Mononuclear cell (primary cell): ENCODE measurements around the gene PITPNC1. TPM values are rescaled to one million over a fixed set of nuclear protein-coding genes. Genes with fewer than 3 reads are reported as not detected.
"Not testable (repeated sequence)": the region's sequence is repeated elsewhere in the genome, so short reads cannot be mapped to it uniquely, and the experiment has no call there.

ENCODE experiments used
- H3K27me3 ChIP-seq: 2 replicates; pipeline ENCODE4 v1.6.0; 2011; ENCODE audit warnings: low read length, control low read depth; ENCODE audit not compliant: insufficient read depth
- H3K4me1 ChIP-seq: 2 replicates; pipeline ENCODE4 v1.5.1; 2011; ENCODE audit warnings: mild to moderate bottlenecking, low read length, control low read depth; ENCODE audit not compliant: insufficient read depth
- H3K4me3 ChIP-seq: 2 replicates; pipeline ENCODE4 v1.5.1; 2011; ENCODE audit warnings: mild to moderate bottlenecking, low read length, moderate library complexity
- H3K9me3 ChIP-seq: 2 replicates; pipeline ENCODE4 v1.5.1; 2011; ENCODE audit warnings: low read depth, mild to moderate bottlenecking, control low read depth, low read length
- total RNA-seq: library from RNA; depleted of rRNA; stranded (reverse); fragments of >200 nt; gene quantifications from one replicate; pipeline ENCODE4 v1.2.3, GENCODE V29; 2012

The PITPNC1 gene
- 52.8 TPM for total RNA-seq

DNA sequence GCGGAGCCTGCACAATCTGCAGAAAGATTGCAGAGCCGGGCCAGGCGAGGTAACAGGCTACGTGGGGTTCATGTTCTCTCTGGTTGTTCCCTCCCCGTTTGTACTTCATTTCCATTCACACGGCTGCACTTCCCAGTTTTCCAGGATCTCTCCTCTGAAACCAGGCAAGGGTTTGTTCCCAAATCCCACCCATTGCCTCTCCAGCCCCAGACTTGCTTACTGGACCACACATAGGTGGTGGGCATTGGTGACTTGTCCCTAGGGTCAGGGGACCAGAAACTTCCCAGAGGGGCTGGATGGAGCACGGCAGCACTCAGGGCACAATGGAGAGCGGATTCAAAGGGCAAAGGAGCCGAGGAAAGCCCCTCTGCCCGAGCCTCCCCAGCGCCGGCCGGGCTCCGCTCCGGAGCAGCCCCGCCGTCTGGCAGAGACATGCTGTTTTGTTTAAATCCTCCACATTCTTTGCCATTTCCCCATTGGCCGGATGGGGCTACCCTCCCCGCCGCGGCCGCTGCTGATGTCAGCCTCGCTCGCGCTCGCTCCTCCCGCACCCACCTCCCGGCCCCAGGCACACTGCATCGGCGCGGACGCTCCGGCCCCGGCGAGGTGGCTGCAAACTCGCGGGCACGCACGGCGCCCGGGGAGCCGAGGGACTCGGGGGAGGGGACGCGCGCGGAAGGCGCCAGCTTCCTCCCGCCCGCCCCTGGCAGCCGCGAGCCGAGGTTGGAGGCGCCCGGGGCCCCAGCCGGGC is at the start of gene PITPNC1:
TSS of gene PITPNC1 (plus strand) at position 545 of the 751 bp plus-strand sequence.
- Histone ChIP-seq H3K27me3 (no peaks in the 10 kb centered on the region), H3K4me3 (peak within 1 kb of the TSS; percentile 94), H3K9me3 (no peaks in the 10 kb centered on the region), H3K4me1 (peaks cover 43% of the 10 kb centered on the region)

DNA sequence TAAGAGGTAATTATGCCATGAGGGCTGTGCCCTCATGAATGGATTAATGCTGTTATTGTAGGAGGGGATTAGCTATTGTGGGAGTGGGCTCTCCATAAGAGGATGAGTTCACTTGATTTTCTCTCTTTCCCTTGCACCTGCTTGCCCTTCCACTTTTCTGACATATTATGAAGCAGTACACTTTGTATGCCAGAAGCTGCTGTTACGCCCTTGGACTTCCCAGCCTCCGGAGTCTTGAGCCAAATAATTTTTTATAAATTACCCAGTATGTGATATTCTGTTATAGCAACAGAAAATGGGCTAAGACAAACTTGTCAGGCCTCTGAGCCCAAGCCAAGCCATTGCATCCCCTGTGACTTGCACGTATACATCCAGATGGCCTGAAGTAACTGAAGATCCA is 49.1 kb upstream of the PITPNC1 start:
- H3K9me3 ChIP-seq, result no peaks in the 10 kb centered on the region
- no peaks in the 10 kb centered on the region for H3K27me3 ChIP-seq
- no peaks in the 10 kb centered on the region for H3K4me1 ChIP-seq
- H3K4me3 ChIP-seq, result no peak overlapping the region

DNA sequence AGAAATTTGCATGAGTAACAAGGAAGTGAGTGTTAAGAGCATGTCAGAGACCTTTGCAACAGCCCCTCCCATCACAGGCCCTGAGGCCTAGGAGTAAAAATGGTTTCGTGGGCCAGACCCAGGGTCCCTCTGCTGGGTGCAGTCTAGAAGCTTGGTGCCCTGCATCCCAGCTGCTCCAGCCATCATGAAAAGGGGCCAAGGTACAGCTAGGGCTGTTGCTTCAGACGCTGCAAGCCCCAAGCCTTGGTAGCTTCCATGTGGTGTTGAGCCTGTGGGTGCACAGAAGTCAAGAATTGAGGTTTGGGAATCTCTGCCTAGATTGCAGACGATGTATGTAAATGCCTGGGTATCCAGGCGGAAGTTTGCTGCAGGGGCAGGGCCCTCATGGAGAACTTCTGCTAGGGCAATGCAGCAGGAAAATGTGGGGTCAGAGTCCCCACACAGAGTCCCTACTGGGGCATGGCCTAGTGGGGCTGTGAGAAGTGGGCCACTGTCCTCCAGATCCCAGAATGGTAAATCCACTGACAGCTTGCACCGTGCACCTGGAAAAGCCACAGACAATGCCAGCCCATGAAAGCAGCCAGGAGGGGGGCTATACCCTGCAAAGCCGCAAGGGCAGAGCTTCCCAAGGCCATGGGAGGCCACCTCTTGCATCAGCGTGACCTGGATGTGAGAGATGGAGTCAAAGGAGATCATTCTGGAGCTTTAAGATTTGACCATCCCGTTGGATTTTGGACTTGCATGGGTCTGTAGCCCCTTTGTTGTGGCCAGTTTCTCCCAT is 45.5 kb upstream of the PITPNC1 start:
- H3K9me3 ChIP-seq, H3K4me1 ChIP-seq, H3K27me3 ChIP-seq, H3K4me3 ChIP-seq: not testable (repeated sequence)

DNA sequence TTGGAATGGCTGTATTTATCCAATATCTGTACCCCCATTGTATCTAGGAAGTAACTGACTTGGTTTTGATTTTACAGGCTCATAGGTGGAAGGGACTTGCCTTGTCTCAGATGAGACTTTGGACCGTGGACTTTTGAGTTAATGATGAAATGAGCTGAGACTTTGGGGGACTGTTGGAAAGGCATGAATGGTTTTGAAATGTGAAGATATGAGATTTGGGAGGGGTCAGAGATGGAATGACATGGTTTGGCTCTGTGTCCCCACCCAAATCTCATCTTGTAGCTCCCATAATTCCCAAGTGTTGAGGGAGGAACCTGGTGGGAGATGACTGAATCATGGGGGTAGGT is 44.9 kb upstream of the PITPNC1 start:
- H3K4me1 ChIP-seq, H3K4me3 ChIP-seq, H3K9me3 ChIP-seq, H3K27me3 ChIP-seq: not testable (repeated sequence)

DNA sequence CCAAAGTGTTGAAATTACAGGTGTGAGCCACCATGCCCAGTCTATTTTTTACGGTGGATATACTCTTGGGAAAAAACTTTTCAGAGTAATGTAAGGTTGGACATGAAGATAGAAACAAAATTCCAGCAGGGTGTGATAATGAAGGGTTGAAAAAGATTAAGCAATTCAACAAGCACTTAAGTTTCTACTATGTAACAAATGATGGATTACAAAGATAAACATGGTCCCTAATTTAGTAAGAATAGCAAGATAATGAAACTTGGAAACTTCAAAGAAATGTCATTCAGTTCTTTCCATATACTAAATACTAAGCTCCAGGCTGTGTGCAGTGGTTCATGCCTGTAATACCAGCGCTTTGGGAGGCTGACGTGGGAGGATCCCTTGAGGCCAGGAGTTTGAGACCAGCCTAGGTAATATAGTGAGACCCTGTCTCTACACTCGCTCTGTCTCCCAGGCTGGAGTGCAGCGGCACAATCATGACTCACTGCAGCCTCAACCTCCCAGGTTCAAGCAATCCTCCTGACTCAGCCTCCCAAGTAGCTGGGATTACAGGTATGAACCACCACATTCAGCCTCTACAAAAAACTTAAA is 41.7 kb upstream of the PITPNC1 start:
- no peaks in the 10 kb centered on the region for H3K4me1 ChIP-seq
- H3K9me3 ChIP-seq, result no peaks in the 10 kb centered on the region
- no peaks in the 10 kb centered on the region for H3K27me3 ChIP-seq
- H3K4me3 ChIP-seq, result no peak overlapping the region

DNA sequence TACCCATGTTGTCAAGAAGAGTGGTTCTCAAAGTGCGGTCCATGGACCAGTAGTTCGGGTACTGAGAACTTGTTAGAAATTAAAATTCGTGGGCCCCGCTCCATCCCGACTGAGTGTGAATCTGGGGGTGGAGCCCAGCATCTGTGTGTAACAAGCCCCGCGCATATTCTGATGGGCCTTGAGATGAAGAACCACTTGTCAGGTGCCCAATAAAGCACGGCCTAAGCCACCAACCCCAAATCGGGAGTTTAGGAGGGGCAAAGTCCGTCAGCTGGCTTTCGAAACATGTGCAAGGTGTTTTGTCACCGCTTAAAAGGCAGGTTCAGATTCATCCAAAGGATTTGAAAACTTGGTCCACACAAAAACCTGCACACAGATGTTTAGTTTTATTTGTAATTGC is 40.2 kb upstream of the PITPNC1 start:
- Histone ChIP-seq H3K4me1 (no peaks in the 10 kb centered on the region), H3K4me3 (no peak overlapping the region), H3K27me3 (no peaks in the 10 kb centered on the region), H3K9me3 (no peaks in the 10 kb centered on the region)

DNA sequence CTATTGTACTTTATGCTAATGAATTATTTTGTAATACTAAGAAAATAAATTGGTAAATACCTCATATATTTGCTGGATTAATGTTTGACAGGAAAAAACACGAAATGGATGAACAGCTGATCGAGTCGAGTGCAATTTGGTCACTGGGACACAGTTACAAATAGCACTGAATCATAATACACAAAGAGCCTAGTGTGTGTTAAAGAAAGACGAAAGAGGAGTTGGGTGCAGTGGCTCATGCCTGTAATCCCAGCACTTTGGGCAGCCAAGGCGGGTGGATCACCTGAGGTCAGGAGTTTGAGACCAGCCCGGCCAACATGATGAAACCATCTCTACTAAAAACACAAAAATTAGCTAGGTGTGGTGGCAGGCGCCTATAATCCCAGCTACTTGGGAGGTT is 38.7 kb upstream of the PITPNC1 start:
- H3K4me1 ChIP-seq, H3K9me3 ChIP-seq, H3K27me3 ChIP-seq, H3K4me3 ChIP-seq: not testable (repeated sequence)

DNA sequence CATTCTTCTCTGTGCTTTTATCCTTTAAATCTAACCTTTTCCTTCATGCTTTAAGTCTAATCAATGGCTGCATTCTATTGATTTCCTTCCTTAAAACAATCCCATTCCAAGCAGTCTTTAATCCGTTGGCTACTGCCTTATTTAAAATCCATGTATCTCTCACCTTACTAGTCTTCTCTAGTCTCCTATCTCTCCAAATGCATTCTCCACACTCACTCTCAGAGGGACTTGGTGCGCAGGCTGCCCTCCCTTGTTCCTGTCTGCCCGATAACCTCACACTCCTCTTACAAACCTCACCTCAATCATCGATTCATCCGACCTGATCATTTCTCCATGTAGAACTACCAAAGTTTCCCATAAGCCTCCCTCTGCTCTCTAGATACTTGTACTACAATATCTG is 33.8 kb upstream of the PITPNC1 start:
- H3K9me3 ChIP-seq, result no peaks in the 10 kb centered on the region

DNA sequence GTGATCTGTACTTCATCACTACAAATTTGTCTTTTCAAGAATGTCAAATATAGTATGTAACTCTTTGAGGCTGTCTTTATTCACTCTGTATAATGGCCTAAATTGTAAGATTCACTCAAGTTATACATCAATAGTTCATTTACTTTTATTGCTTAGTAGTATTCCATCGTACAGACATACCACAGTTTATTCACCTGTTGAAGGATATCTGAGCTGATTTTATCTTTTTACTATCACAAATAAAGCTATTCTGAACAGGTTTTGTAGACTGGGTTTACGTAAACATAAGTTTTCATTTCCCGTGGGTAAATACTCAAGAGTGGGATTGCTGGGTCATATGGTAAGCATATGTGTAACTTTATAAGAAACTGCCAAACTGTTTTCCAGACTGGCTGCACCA is 29.3 kb upstream of the PITPNC1 start:
- H3K9me3 ChIP-seq, result no peaks in the 10 kb centered on the region
- H3K4me1 ChIP-seq, result peaks cover 11% of the 10 kb centered on the region
- H3K27me3 ChIP-seq, result no peaks in the 10 kb centered on the region
- H3K4me3 ChIP-seq, result no peak overlapping the region

More for the DNA sequence above, 33.8 kb upstream of the PITPNC1 start:
- Histone ChIP-seq H3K4me1 (no peaks in the 10 kb centered on the region), H3K4me3 (no peak overlapping the region), H3K27me3 (no peaks in the 10 kb centered on the region)

DNA sequence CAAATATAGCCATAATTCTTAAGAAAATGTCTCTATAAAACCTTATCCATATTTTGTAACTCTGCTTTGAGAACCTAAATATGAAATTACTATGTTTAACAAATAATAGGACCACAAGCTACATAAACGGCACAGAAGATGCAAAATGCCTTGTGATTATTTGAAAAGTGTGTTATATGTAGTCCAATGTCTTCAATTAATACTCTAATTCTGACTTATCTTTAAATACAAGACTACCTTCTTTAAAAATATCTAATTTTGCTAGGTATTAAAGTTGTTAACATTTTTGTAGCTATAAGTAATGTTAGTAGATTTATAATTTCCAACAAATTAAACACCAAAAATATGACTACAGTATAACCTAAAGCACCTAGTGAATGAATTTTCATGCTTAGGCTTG is 27.7 kb upstream of the PITPNC1 start:
- peaks cover 25% of the 10 kb centered on the region for H3K4me1 ChIP-seq

DNA sequence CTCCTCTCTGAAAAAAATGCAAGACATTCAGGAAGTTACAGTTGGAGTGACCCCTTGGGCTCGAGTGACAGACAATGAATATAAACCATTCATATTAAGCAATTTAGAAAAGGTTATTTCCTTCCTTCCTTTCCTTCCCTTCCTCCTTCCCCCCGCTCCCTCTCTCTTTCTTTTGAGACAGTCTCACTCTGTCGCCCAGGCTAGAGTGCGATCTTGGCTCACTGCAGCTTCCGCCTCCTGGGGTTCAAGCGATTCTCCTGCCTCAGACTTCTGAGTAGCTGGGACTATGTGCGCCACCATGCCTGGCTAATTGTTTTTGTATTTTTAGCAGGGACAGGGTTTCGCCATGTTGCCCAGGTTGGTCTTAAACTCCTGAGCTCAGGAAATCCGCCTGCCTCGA is 23.9 kb upstream of the PITPNC1 start:
- Histone ChIP-seq H3K4me1 (peaks cover 43% of the 10 kb centered on the region), H3K4me3 (no peak overlapping the region)

More for the DNA sequence above, 27.7 kb upstream of the PITPNC1 start:
- no peak overlapping the region for H3K4me3 ChIP-seq
- no peaks in the 10 kb centered on the region for H3K27me3 ChIP-seq
- no peaks in the 10 kb centered on the region for H3K9me3 ChIP-seq

DNA sequence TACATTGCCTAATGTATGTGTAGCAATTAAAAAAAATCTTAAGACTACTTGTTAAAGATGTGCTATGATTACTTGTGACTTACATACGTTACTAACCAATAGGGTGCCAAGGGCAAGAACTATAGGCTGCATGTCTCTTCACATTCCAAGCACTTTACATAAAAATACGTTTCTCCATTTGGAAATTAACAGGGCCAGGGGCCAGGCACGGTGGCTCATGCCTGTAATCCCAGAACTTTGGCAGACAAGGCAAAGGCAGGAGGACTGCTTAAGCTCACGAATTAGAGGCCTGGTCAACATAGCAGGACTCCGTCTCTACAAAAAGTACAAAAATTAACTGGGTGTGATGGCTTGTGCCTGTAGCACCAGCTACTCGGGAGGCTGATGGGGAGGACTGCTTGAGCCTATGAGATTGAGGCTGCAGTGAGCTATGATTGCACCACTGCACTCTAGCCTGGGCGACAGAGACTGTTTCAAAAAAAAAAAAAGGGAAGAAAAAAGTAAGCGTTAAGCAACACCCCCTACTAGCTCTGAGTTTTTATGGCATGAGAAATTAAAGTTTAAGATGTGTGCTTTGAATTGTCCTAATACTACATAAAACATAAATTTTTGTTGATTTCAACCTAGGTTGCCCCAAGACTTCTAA is 23.0 kb upstream of the PITPNC1 start:
- Histone ChIP-seq H3K9me3 (no peaks in the 10 kb centered on the region), H3K4me1 (peaks cover 50% of the 10 kb centered on the region), H3K27me3 (no peaks in the 10 kb centered on the region), H3K4me3 (no peak overlapping the region)

More for the DNA sequence above, 23.9 kb upstream of the PITPNC1 start:
- Histone ChIP-seq H3K27me3 (no peaks in the 10 kb centered on the region), H3K9me3 (no peaks in the 10 kb centered on the region)

DNA sequence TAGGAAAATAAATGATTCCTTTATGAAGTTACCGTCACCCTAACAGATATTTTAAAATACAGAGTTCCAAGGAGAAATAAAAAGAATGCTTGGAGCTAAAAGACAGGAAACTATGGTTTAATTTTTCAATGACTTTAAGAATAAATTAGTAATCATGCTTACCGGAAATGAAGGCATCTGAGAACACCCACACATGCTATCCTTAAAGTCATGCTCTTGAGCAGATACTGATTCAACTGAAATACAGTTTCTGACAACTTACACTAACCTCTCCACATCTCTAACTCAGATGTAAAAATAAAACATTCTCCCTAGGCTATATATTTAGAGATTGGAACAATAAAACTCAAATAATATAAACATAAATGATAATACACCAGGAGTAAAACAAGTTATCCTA is 18.5 kb upstream of the PITPNC1 start:
- H3K4me3 ChIP-seq, result no peak overlapping the region
- no peaks in the 10 kb centered on the region for H3K27me3 ChIP-seq
- no peaks in the 10 kb centered on the region for H3K9me3 ChIP-seq
- H3K4me1 ChIP-seq, result peaks cover 63% of the 10 kb centered on the region

DNA sequence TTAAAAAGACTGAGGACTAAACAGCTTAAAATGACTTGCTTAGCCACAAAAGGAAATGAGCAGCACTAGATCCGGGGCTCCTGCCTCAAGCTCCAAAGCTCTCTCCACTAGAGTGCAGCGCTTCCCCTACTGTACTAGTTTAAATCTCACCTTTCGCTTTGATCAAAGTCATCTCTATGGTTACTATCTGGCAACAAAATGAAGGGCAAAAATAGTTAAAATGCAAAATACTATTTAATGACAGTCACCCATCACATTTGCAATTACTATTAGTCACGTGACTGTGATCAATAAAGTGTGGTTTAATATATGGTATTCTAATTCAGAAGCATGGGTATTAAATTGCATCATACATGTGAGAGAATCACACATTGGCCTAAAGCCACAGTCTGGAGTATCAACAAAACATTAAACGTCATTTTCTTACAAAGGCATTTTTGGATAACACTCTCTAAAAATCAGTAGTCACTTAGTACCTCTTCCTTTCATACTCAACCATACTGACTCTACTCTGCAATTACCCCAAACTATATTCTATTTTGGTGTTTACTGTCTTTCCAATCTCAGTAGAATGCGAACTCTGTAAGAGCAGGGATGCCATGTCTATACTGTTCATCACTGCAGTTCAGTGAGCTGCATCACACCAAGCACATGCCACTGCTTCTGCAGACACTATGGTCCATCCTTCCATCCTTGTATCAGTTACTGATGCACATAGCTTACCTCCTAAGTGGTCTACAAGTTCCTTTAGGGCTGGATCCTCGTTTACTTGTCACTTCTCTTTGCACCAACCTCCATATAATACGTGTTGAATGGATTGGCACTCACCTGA is 16.9 kb upstream of the PITPNC1 start:
- Histone ChIP-seq H3K4me1 (peaks cover 62% of the 10 kb centered on the region), H3K9me3 (no peaks in the 10 kb centered on the region), H3K4me3 (no peak overlapping the region), H3K27me3 (no peaks in the 10 kb centered on the region)
